ENCODE results near the gene IFNA1.

Gene IFNA1

GRCh38 chr9:21465138-21465537 lies 24.9 kb downstream of the IFNA1 start:
- H3K4me3 ChIP-seq (ENCODE audit: low read length): no peak overlapping the region
- no peak for DNase-seq (ENCODE audit: low read depth)
- no peak for TF ChIP-seq CTCF (conservative IDR thresholded peaks at IDR 0.05; ENCODE audit: low read depth, low read length)

GRCh38 chr9:21465859-21466518 lies 25.8 kb downstream of the IFNA1 start:
- peak; percentile 29 for DNase-seq (ENCODE audit: low read depth)
- peak; percentile 76 for TF ChIP-seq CTCF (conservative IDR thresholded peaks at IDR 0.05; ENCODE audit: low read depth, low read length)
- no peak overlapping the region for H3K4me3 ChIP-seq (ENCODE audit: low read length)

- no peak overlapping the region for H3K4me3 ChIP-seq (ENCODE audit: low read length)
- TF ChIP-seq CTCF (conservative IDR thresholded peaks at IDR 0.05; ENCODE audit: low read depth, low read length): no peak
- no peak for DNase-seq (ENCODE audit: low read depth)
Measured at GRCh38 chr9:21470126-21470525, 29.9 kb downstream of the IFNA1 start.

GRCh38 chr9:21473236-21473635 lies 33.0 kb downstream of the IFNA1 start:
- peak; percentile 14 for TF ChIP-seq CTCF (conservative IDR thresholded peaks at IDR 0.05; ENCODE audit: low read depth, low read length)
- DNase-seq (ENCODE audit: low read depth): no peak
- no peak overlapping the region for H3K4me3 ChIP-seq (ENCODE audit: low read length)

- TF ChIP-seq CTCF (conservative IDR thresholded peaks at IDR 0.05; ENCODE audit: low read depth, low read length): no peak
- no peak overlapping the region for H3K4me3 ChIP-seq (ENCODE audit: low read length)
- peak; percentile 20 for DNase-seq (ENCODE audit: low read depth)
Measured at GRCh38 chr9:21477466-21477865, 37.2 kb downstream of the IFNA1 start.

GRCh38 chr9:21479152-21479702 lies 39.0 kb downstream of the IFNA1 start:
- no peak for TF ChIP-seq CTCF (conservative IDR thresholded peaks at IDR 0.05; ENCODE audit: low read depth, low read length)
- H3K4me3 ChIP-seq (ENCODE audit: low read length): no peak overlapping the region
- DNase-seq (ENCODE audit: low read depth): no peak

- DNase-seq (ENCODE audit: low read depth): no peak
- H3K4me3 ChIP-seq (ENCODE audit: low read length): no peak overlapping the region
- no peak for TF ChIP-seq CTCF (conservative IDR thresholded peaks at IDR 0.05; ENCODE audit: low read depth, low read length)
Measured at GRCh38 chr9:21481470-21482056, 41.3 kb downstream of the IFNA1 start.
